Sigmoid colon (tissue), 7 donors: Measurements from ENCODE around the gene MGAT4C. TPM values are rescaled to one million over a fixed set of nuclear protein-coding genes. Genes with fewer than 3 reads are reported as not detected.
A peak's percentile ranks its signal among the peaks of the same experiment; 100 is the strongest.

Source experiments
- DNase-seq: peaks from one replicate; pipeline ENCODE4 v3.0.0-alpha.2; 2019
- H3K27ac ChIP-seq, 4 donors: fragments of 200-600 bp; sonication (generic); one replicate each; pipeline ENCODE4 v1.5.1; 2016 to 2019; ENCODE audit warnings: mild to moderate bottlenecking in 1 of 4
- H3K27me3 ChIP-seq, 3 donors: fragments of 200-600 bp; sonication (generic); one replicate each; pipeline ENCODE4 v1.5.1; 2019; ENCODE audit warnings: mild to moderate bottlenecking in 1 of 3
- H3K36me3 ChIP-seq, 4 donors: fragments of 200-600 bp; sonication (generic); one replicate each; pipeline ENCODE4 v1.5.1; 2016 to 2019
- H3K4me1 ChIP-seq, 4 donors: fragments of 200-600 bp; sonication (generic); one replicate each; pipeline ENCODE4 v1.5.1; 2017 to 2019
- H3K4me3 ChIP-seq, 4 donors: fragments of 200-600 bp; sonication (generic); one replicate each; pipeline ENCODE4 v1.5.1; 2017 to 2019; ENCODE audit warnings: mild to moderate bottlenecking in 2 of 4, moderate library complexity in 1 of 4
- H3K9me3 ChIP-seq, 4 donors: fragments of 200-600 bp in 3 of 4; sonication (generic) in 3 of 4; one replicate each; pipeline versions ENCODE4 v1.5.1 to v1.6.1; 2013 to 2019
- EP300 ChIP-seq, 4 donors: sonication (generic); formaldehyde crosslinking; IDR thresholded peaks; one replicate each; pipeline ENCODE4 v1.6.1; 2017; ENCODE audit warnings: antibody characterized with exemption in 4 of 4
- POLR2A ChIP-seq, 2 donors: fragments of 450-650 bp; IDR thresholded peaks; one replicate each; pipeline ENCODE4 v1.6.1; 2016; ENCODE audit warnings: antibody characterized with exemption in 2 of 2, mild to moderate bottlenecking in 2 of 2, moderate library complexity in 2 of 2
- POLR2AphosphoS5 ChIP-seq, 4 donors: sonication (generic); formaldehyde crosslinking; IDR thresholded peaks; one replicate each; pipeline ENCODE4 v1.6.1; 2017; ENCODE audit warnings: antibody characterized with exemption in 4 of 4
- WGBS, 2 donors: extraction: QIAGEN DNeasy Blood & Tissue Kit; methylation state at CpG; one replicate each; pipeline ENCODE4 v1.1.7; 2013; 5-methylcytosine and 5-hydroxymethylcytosine counted together
- intact Hi-C: fragments of 100-400 bp; cut with DNase I; formaldehyde crosslinking; loops from one replicate; pipeline ENCODE4 v1.15.1; 2023
- polyA plus RNA-seq, 3 donors: library from polyadenylated mRNA; stranded (reverse); fragments of 200-250 nt; gene quantifications; one replicate each; pipeline ENCODE4 v1.2.3, GENCODE V29; 2013
- total RNA-seq, 4 donors: library from RNA; depleted of rRNA; stranded (reverse); fragments of >200 nt; gene quantifications; one replicate each; pipeline ENCODE4 v1.1.0, GENCODE V29; 2016
- TF ChIP-seq, protein P1 (sequence below), 4 experiments: fragments of 450-650 bp in 3 of 4; fragments of 200-600 bp in 1 of 4; IDR thresholded peaks; one replicate each; pipeline ENCODE4 v1.5.1; 2016 to 2019; ENCODE audit warnings: antibody characterized with exemption in 4 of 4, mild to moderate bottlenecking in 3 of 4, moderate library complexity in 2 of 4
- donor health status: healthy with polysubstance abuse.
- donor health status: Bipolar disorder and iron deficiency.
- donor health status: healthy.

Gene MGAT4C
- total and polyA plus RNA-seq, 7 donors, result 0.04 to 1.1 (median 0.55) TPM; not detected in 2

DNA sequence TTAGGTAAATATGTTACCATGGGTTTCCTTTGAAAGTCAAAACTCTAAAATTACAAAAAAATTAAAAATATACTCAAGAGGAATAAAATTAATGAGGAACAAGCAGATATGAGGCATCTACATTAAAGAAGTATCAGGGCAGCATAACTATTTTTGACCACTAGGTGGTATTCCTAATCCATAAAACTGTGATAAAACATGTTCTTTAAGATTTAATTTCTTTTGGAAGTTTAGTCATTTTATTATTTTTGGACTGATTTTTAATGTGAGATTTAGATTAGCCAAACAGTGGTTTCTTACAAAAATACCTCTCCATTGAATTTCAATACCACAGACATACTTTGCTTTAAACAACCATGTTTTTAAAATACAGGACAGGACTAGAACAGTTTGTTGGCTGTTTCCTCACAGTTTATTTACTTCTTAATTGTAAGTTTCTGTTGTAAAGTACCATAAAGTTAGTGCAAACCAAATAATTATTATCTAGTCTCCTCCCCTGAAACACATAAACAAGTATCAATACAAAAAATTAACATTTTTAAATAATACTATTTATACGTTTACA is 332.3 kb downstream of the MGAT4C start:
- no peak for DNase-seq
- H3K4me3 ChIP-seq, result no peak overlapping the region
- H3K9me3 ChIP-seq, result no peaks in the 10 kb centered on the region
- 84 to 85% methylated on average over 1 of the region's 1 CpG for WGBS, 2 donors
- intact Hi-C loops, result loop anchor here (5.0 kb wide), 1 partner anchor 457 kb away; no protein-coding TSS in a partner anchor
- no peak for TF ChIP-seq POLR2A (IDR thresholded peaks at IDR 0.05)
- TF ChIP-seq, protein P1, sequence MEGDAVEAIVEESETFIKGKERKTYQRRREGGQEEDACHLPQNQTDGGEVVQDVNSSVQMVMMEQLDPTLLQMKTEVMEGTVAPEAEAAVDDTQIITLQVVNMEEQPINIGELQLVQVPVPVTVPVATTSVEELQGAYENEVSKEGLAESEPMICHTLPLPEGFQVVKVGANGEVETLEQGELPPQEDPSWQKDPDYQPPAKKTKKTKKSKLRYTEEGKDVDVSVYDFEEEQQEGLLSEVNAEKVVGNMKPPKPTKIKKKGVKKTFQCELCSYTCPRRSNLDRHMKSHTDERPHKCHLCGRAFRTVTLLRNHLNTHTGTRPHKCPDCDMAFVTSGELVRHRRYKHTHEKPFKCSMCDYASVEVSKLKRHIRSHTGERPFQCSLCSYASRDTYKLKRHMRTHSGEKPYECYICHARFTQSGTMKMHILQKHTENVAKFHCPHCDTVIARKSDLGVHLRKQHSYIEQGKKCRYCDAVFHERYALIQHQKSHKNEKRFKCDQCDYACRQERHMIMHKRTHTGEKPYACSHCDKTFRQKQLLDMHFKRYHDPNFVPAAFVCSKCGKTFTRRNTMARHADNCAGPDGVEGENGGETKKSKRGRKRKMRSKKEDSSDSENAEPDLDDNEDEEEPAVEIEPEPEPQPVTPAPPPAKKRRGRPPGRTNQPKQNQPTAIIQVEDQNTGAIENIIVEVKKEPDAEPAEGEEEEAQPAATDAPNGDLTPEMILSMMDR (IDR thresholded peaks at IDR 0.05), result peak in 3 of 4 experiments; percentile 5 to 49 (median 36)
- TF ChIP-seq EP300 (IDR thresholded peaks at IDR 0.05), result no peak
- TF ChIP-seq POLR2AphosphoS5 (IDR thresholded peaks at IDR 0.05), result no peak
- no peaks in the 10 kb centered on the region for H3K4me1 ChIP-seq
- H3K36me3 ChIP-seq, result no peaks in the 10 kb centered on the region
- no peaks in the 10 kb centered on the region for H3K27me3 ChIP-seq
- no peak overlapping the region for H3K27ac ChIP-seq

DNA sequence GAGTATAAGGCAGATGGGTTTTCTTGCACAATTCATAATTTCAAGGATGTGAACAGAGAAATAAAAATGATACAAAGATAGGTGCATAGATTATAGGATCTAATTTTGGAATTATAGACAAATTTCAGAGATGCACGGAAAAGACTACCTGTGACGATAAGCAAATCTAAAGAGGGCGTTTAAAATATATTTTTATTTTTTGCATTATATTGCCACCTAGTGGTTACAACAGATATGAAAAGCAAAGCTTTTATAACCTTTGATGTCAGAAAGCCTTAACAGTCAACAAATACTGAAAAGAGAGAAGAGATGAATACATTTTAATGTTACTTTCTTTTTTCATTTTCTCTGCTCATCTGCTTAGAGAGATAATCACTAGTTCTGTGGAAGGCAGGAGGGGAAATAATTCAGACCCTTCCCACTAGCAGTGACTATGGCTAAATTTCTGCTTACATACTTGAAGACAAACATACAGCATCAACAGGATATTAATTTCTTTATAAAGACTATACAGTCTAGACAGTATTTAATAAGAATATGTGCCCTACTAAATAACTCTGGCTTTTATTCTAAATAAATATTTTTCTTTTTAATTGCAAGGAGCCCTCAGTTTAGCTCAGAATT is 335.8 kb downstream of the MGAT4C start:
- intact Hi-C loops, result loop anchor here (5.0 kb wide), 1 partner anchor 453 kb away; no protein-coding TSS in a partner anchor
- Histone ChIP-seq H3K36me3 (no peaks in the 10 kb centered on the region), H3K4me3 (no peak overlapping the region), H3K9me3 (no peaks in the 10 kb centered on the region), H3K4me1 (no peaks in the 10 kb centered on the region), H3K27me3 (no peaks in the 10 kb centered on the region), H3K27ac (no peak overlapping the region)
- TF ChIP-seq POLR2AphosphoS5 (IDR thresholded peaks at IDR 0.05), result no peak
- TF ChIP-seq, protein P1 (IDR thresholded peaks at IDR 0.05), result peak in 2 of 4 experiments; percentile 24 to 64
- 1 to 3% methylated on average over 3 of the region's 3 CpGs for WGBS, 2 donors
- DNase-seq, result no peak
